AG10803 (cell line): ENCODE results near the gene RPL15.

Experiments
- DNase-seq: peaks from one replicate; pipeline ENCODE4 v3.0.0; 2010; ENCODE audit warnings: low read depth
- H3K4me3 ChIP-seq: 2 replicates; pipeline ENCODE4 v1.5.1; 2011; ENCODE audit warnings: mild to moderate bottlenecking, low read length, control low read depth
- CTCF ChIP-seq: conservative IDR thresholded peaks from 2 replicates; pipeline ENCODE4 v1.5.1; 2011; ENCODE audit warnings: mild to moderate bottlenecking, low read length, control low read depth, inconsistent platforms

Gene RPL15

GRCh38 chr3:23920151-23920655, 3.3 kb downstream of the RPL15 start:
- H3K4me3 ChIP-seq = no peak overlapping the region
- no peak for DNase-seq
- no peak for TF ChIP-seq CTCF

GRCh38 chr3:23921052-23921511, 4.2 kb downstream of the RPL15 start:
- H3K4me3 ChIP-seq = no peak overlapping the region
- no peak for TF ChIP-seq CTCF
- no peak for DNase-seq

- no peak overlapping the region for H3K4me3 ChIP-seq
- DNase-seq = peak; percentile 36
- no peak for TF ChIP-seq CTCF
Measured at GRCh38 chr3:23923786-23924185, 6.9 kb downstream of the RPL15 start.

- DNase-seq = no peak
Measured at GRCh38 chr3:23926246-23926645, 9.3 kb downstream of the RPL15 start.

GRCh38 chr3:23926736-23927135, 9.8 kb downstream of the RPL15 start:
- TF ChIP-seq CTCF = peak; percentile 27
- no peak for DNase-seq
- H3K4me3 ChIP-seq = no peak overlapping the region

More at GRCh38 chr3:23926246-23926645, 9.3 kb downstream of the RPL15 start:
- no peak overlapping the region for H3K4me3 ChIP-seq
- no peak for TF ChIP-seq CTCF

- no peak for TF ChIP-seq CTCF
- no peak overlapping the region for H3K4me3 ChIP-seq
- no peak for DNase-seq
Measured at GRCh38 chr3:23928524-23928923, 11.6 kb downstream of the RPL15 start.

- DNase-seq = no peak
- no peak for TF ChIP-seq CTCF
- no peak overlapping the region for H3K4me3 ChIP-seq
Measured at GRCh38 chr3:23931597-23931996, 14.7 kb downstream of the RPL15 start.
